ENCODE data around the gene NR2F6.
"Not testable (repeated sequence)": the region's sequence is repeated elsewhere in the genome, so short reads cannot be mapped to it uniquely, and the experiment has no call there.

NR2F6 gene

DNA sequence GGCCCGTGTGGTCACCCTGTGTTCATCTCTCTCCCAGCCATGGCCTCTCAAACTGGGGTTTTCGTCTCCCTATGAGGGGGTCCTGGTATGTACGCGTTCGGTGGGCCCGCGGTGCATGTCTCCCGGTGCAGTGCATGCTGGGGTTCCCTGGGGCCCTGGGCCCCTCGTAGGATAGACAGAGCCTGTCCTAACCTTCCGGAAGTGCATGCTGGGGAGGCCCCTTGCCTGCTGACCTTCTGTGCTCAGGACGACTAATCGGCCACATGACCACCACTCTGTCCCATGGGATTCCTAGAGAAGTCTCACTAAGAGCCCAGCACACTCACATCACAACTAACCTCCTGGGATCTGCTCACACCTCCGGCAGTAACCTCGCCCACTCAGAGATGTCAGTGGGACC, 35.4 kb downstream of the NR2F6 start:
- FAIRE-seq, result no peak

DNA sequence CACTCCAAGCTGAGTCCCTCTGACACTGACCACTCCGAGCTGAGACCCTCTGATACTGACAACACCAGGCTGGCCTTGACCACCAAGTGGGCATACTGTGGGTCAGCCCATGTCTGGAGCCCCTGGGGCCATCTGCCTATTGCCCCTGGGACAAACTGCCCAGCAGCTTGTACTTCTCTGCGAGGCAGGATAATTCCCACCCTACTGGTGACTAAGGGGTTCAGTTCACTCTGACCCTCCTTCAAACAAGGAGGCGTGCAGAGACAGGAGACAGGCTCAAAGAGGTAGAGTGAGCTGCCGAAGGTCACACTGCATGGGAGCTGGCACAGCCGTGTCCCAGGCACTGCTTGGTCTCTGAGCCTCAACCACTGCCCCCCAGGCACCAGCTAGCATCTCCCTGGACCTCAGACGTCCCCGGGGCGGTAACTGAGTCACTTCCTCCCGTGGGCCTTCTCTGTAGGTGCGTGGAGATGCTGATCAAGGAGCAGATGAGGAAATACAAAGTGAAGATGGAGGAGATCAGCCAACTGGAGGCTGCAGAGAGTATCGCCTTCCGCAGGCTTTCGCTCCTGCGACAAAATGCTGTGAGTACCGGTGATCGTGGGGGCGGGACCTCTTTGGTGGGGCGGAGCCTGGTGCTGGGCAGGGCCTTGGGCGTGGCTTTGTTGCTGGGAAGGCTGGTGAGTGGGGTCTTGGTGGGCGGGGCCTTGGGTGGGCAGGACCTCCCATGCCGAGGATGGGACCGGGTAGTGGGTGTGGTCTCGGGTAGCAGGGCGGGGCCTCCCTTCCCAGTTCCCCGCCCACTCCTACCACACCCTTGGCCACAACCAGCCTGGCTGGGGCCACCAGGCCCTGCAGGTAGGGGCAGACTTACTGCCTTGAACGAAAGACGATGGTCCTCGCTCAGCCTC, 36.3 kb downstream of the NR2F6 start:
- no peak for FAIRE-seq

DNA sequence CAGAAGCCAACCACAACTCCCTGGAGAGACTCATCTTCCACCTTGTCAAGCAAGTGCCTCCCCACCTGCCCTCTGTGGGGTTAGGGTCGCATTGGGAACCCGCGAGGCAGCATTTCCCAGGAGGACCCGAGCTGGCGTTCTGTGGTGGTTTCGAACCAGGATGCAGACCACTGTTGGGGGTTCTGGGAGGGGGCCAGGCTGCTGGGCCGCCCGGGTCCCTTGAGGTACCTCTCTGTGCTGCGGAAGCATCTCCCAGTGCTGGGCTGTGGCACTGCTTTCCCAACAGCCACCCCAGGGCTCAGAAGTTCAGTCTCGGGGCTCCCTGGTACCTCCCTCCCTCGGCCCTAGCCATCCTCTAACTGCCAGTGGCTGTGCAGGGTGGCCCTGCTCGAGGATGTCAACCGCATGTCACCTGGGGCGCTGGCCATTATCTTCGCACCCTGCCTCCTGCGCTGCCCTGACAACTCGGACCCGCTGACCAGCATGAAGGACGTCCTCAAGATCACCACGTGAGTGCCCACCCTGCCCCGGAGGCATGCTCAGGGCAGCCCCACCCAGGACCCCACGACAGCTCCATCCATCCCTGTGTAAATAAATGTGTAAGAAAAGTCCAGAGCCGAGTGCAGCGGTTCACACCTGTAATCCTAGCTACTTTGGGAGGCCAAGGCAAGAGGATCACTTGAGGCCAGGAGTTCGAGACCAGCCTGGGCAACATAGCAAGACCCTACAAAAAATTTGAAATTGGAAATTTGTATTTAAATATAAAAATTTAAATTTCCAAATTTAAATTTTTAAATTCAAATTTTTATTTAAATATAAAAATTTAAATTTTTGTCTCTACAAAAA, 38.8 kb downstream of the NR2F6 start:
- FAIRE-seq, result no peak

DNA sequence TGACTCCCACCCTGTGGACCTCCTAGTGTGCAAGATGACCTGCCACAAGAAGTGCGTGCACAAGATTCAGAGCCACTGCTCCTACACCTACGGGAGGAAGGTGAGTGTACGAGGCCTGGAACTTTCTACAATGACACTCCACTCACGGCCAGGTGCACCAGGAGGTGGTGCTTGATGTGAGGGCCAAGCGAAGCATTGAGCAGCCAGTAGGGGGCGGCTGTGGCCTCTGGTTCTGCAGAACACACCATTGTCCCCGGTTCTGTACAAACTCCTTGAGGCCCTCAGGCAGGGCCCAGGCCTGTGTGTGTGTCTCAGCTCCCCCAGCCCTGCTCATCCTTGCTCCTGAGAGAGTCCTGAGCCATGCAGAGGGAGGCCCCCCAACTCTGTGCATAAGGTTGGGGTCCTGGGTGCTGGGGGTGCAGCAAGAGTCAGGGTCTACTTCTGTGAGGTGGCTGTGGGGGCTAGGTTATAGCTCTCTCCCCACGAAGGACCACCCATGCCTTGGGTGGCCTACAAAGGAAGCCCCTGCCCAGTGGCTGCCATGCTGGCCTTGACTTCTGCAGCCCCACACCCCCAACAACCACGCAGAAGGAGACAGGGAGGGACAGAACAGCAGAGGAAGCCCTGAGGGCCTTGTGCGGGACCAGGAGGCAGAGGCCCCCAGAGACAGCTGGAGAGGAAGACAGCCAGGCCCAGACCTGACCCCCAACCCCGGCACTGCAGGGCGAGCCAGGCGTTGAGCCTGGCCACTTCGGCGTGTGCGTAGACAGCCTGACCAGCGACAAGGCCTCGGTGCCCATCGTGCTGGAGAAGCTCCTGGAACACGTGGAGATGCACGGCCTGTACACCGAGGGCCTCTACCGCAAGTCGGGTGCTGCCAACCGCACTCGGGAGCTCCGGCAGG, 40.2 kb downstream of the NR2F6 start:
- no peak for FAIRE-seq

DNA sequence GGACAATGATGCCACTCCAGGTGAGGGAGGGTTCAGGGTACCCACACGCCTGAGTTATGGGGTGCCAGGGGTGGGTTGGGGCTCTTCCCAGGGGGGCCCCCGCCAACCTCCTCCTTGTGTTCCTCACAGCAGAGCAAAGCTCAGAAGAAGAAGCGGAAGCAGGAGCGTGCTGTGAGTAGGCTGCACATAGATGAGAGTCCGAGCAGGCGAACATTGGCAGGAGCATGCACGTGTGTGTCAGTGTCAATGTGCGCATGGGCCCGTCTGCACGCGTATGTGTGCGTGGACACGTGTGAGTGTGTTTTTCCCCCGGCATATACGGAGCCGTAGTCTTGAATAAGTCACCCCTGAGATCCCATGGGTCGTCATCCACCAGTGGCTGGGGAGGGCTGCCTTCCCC, 43.0 kb downstream of the NR2F6 start:
- no peak for FAIRE-seq

DNA sequence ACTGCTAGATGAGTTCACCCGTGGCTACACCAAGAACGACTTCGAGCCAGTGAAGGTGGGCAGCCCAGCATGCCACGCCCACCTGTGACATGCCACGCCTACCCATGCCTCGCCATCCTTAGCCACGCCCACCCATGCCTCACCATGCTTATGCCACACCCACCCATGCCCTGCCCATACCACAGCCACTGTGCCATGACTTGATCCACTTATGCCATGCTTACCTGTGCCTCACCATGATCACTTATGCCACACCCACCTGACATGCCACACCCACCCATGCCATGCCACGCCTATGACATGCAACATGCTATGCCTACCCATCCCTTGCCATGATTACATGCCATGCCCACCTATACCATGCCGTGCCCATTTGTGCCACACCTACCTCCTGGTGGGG, 43.5 kb downstream of the NR2F6 start:
- no peak for FAIRE-seq

DNA sequence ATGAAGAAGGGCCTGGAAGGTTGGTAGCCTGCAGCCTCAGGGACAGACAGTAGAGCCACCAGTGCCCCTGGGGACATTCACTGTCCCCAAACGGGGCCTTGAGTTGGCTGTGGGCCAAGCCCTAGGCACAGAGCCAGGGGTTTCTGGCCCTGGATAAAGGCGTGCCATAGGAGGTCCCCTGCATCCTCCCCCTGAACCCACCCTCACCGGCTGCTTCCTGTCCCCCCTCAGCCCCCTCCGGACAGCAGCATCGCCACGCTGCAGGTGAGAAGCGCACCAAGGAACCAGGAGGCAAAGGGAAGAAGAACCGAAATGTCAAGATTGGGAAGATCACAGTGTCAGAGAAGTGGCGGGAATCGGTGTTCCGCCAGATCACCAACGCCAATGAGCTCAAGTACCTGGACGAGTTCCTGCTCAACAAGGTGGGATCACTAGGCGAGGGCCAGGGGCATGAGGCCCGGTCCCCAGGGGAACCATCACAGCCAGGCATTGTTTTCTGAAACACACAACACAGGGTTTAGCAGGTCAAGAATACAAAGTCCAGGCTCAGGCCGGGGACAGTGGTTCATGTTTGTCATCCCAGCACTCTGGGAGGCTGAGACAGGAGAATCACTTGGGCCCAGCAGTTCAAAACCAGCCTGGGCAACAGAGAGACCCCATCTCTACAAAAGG, 45.2 kb downstream of the NR2F6 start:
- FAIRE-seq, result no peak

DNA sequence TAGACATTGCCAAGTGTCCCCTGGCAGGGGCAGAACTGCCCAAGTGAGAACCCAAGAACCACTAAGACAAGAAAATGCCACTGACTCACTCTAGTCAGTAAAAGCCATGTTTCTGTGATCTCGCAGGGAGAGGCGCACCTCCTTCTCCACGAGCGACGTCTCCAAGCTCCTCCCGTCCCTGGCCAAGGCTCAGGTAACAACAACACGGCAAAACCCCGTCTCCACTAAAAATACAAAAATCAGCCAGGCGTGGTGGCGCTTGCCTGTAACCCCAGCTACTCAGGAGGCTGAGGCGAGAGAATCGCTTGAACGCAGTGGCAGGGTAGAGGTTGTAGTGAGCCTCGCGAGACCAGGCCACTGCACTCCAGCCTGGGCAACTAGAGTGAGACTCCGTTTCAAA, 48.1 kb downstream of the NR2F6 start:
- FAIRE-seq, result no peak

DNA sequence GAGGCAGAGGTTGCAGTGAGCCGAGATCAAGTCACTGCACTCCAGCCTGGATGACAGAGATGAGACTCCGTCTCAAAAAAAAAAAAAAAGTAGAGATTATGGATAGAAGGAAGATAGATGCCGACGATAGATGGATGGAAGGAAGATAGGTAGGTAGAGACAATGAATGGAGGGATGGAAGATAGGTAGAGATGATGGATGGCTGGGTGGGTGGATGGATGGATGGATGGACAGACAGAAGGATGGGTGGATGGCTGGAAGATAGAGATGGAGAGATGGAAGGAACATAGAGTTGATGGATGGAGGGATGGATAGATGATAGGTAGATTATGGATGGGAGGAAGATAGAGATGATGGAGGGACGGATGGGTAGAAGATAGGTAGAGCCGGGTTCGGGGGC, 49.1 kb downstream of the NR2F6 start:
- FAIRE-seq, result no peak

DNA sequence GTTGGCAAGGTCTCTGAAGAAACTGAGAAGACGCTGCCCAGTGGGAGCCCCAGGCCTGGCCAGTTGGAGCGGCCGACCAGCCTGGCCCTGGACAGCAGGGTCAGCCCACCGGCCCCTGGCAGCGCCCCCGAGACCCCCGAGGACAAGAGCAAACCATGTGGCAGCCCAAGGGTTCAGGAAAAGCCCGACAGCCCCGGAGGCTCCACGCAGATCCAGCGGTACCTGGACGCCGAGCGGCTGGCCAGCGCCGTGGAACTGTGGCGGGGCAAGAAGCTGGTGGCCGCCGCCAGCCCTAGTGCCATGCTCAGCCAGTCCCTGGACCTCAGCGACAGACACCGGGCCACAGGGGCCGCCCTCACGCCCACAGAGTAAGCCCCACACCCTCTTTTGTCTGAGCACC, 50.6 kb downstream of the NR2F6 start:
- FAIRE-seq, result no peak

DNA sequence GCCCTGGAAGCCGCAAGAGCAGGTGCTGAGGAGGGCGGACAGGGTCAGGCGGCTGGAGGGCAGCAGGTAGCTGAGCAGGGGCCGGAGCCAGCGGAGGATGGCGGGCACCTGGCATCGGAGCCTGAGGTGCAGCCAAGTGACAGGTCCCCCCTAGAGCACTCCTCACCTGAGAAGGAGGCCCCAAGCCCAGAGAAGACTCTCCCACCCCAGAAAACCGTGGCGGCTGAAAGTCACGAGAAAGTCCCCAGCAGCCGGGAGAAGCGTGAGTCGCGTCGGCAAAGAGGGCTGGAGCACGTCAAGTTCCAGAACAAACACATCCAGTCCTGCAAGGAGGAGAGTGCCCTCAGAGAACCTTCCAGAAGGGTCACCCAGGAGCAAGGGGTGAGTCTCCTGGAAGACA, 51.1 kb downstream of the NR2F6 start:
- no peak for FAIRE-seq

DNA sequence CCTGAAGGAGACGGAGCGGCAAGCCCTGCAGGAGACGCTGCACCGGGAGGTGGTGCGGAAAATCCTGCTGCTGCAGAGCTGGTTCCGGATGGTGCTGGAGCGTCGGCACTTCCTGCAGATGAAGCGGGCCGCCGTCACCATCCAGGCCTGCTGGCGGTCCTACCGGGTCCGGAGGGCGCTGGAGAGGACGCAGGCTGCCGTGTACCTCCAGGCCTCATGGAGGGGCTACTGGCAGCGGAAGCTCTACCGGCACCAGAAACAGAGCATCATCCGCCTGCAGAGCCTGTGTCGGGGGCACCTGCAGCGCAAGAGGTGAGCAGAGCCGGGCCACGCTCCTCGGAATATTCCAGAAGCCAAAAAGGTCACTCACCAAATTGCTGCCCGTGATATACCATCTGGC, 53.0 kb downstream of the NR2F6 start:
- no peak for FAIRE-seq

DNA sequence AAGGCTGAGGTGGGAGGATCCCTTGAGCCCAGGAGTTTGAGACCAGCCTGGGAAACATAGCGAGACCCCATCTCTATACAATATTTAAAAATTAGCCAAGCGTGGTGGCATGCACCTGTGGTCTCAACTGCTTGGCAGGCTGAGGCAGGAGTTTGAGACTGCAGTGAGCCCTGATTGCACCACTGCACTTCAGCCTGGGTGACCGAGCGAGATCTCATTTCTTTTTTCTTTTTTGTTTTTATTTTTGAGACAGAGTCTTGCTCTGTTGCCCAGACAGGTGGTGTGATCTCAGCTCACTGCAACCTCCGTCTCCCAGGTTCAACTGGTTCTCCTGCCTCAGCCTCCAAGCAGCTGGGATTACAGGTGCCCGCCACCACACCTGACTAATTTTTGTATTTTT, 54.0 kb downstream of the NR2F6 start:
- FAIRE-seq, result not testable (repeated sequence)

DNA sequence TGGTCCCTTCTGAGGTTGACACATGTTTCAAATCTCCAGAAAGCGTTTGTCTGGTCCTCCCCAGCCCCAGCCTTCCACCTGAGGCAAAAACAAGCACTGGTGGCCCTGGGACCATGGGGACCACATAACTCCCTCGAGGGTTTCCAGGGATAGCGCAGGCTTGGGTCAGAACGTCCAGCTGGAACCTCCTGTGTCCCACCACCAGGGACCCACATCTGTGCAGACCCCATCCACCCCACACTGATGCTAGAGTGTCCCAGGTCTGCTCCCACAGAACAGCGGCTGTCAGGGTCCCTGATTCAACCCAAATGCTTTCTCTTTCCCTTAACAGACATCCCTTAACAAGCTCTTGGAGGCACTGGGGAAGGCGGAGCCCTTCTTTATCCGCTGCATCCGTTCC, 60.1 kb downstream of the NR2F6 start:
- FAIRE-seq, result no peak

DNA sequence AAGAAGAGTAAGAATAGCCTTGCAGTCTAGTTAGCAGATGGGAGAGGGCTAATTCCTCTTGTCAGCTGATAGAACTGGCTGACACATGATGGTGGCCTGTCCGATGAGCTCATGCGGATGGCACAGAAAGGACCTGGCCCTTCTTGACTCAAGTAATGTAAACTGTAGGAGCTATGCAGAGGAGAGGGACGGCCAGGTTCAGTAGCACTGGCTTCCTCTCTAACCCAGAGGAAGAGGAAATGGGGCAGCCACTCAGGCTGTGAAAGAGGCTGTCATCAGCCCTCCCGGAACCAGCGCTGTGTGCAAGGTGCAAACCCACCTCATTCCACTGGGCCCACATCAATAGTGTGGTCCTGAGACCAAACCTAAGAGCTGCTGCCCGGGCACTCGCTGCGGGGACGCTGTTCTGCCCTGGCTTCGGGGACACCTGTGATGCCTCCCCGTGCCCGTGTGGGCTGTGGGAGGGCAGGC, 61.3 kb downstream of the NR2F6 start:
- FAIRE-seq, result no peak

DNA sequence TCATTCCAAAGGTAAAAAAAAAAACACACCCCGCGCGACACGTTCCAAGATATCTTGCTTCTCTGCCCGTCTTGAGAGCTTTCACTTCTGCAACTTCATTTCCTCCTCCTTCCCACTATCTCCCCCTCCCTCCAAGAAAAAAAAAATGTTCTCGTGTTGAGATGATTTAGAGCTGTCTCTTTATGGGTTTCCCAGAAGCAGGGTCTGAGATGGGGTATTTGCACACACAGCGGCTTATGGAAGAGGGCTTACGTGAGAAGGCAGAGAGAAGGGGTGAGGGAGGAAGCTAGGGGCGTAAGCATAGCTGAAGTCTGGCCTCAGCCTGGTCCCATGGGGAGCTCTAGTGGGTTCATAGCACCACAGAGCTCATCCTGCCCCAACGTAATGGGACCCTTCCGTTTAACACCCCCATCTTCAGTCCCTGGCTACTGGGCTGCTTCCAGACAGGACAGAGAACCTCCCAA, 61.8 kb downstream of the NR2F6 start:
- no peak for FAIRE-seq

DNA sequence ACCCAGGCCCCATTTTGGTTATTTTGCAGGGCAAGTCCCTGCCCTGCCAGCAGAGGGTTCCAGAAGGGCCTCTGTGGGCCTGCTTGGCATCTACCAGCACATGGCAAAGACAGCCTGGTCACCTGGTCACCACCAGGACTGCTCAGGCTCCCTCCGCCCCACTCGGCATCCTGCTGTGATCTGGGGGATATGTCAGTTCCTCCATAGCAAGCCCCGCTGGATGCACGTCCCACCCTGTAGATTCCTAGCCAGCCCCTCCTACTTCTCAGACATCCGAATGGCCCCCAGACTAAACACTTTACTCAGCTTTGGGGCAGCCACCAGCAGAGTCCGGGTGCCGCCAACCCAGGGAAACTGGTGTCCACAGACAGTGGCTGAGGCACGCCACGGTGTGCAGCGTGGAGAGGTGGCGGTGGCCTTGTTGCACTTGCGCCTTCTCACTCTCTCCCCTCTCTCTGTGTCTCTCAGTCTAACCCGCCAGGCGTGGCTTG, 62.4 kb downstream of the NR2F6 start:
- no peak for FAIRE-seq
